ENCODE results near the gene SPOCK1.

DNA sequence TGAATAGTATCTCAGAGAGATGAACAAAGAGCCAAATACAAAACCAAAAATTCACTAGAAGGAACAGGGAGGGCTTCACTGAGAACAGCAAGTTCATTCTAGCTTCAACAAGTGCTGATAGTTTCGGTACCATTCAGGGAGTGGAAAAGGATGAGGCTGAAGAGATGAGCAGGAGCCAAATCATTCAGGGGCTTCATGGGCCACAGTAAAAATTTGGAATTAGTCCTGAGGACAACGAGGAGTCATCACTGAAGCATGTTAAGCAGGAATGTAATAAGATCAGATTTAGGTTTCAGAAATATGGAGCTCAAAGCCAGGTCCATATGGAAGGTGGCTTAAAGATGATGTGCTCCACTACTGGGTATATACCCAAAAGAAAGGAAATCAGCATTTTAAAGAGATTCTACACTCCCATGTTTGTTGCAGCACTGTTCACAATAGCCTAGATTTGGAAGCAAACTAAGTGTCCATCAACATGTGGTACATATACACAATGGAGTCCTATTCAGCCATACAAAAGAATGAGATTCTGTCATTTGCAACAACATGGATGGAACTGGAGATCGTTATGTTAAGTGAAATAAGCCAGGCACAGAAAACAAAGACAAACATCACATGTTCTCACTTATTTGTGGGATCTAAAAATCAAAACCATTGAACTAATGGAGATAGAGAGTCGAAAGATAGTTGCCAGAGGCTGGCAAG, 36.2 kb downstream of the SPOCK1 start:
- TF ChIP-seq, protein P1, sequence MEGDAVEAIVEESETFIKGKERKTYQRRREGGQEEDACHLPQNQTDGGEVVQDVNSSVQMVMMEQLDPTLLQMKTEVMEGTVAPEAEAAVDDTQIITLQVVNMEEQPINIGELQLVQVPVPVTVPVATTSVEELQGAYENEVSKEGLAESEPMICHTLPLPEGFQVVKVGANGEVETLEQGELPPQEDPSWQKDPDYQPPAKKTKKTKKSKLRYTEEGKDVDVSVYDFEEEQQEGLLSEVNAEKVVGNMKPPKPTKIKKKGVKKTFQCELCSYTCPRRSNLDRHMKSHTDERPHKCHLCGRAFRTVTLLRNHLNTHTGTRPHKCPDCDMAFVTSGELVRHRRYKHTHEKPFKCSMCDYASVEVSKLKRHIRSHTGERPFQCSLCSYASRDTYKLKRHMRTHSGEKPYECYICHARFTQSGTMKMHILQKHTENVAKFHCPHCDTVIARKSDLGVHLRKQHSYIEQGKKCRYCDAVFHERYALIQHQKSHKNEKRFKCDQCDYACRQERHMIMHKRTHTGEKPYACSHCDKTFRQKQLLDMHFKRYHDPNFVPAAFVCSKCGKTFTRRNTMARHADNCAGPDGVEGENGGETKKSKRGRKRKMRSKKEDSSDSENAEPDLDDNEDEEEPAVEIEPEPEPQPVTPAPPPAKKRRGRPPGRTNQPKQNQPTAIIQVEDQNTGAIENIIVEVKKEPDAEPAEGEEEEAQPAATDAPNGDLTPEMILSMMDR (IDR thresholded peaks at IDR 0.05), result no peak
- no peak for TF ChIP-seq POLR2A (IDR thresholded peaks at IDR 0.05)

Data from Peyer's patch (tissue), 4 donors.